Activated naive CD8-positive, alpha-beta T cell (primary cell): ENCODE data around the gene ANXA7.

ENCODE experiments used
- H3K27ac Mint-ChIP-seq: one replicate; pipeline ENCODE4 v1.8.0; 2021; ENCODE audit warnings: mixed read lengths
- H3K27me3 Mint-ChIP-seq: one replicate; pipeline ENCODE4 v1.8.0; 2021; ENCODE audit warnings: mixed read lengths
- H3K36me3 Mint-ChIP-seq: one replicate; pipeline ENCODE4 v1.8.0; 2021; ENCODE audit warnings: mixed read lengths
- H3K4me1 Mint-ChIP-seq: one replicate; pipeline ENCODE4 v1.8.0; 2021; ENCODE audit warnings: low read depth, mixed read lengths
- H3K4me3 Mint-ChIP-seq: one replicate; pipeline ENCODE4 v1.8.0; 2021; ENCODE audit warnings: mild to moderate bottlenecking, mixed read lengths
- H3K9me3 Mint-ChIP-seq: one replicate; pipeline ENCODE4 v1.8.0; 2021; ENCODE audit warnings: low read depth, mixed read lengths

The ANXA7 gene

DNA sequence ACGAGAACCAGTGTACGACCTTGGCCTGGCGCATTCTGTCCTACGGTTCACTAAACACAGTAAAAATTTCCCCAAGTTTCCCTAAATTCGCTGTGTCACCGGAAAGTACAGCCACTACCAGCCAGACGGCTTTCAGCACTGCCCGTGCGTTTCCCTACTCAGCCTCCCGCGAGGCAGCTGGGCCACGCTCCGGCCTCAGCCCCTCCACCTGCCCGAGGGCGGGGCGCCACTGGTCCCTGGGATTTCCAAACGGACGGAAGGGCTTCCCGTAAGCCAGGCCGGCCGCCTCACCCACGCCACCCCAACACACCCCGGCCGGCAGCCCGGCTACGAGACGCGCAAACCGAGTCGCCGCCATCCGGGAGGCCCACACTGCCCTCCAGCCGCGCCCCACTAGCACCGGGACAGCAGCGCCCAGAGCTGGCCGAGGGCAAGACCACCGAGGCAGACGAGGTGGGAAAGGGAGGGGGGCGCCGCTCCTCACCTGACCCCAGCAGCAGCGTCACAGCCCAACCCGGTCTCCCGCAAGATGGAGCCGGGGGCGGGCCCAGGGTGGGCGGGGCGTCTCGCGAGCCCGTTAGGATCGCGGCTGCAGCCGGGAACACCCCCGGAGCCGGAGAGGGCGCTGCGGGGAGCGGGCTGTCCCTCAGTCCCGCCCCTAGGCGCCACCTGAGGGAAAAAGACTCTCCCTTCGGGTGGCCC is at the start of gene ANXA7:
TSS of gene ANXA7 (minus strand) at position 531 of the 702 bp plus-strand sequence. CDS start 13,202 bp downstream, outside the sequence.
- Mint-ChIP-seq H3K36me3 (peaks cover 10% of the 10 kb centered on the region), H3K27ac (peak within 1 kb of the TSS; percentile 96), H3K27me3 (no peaks in the 10 kb centered on the region), H3K9me3 (no peaks in the 10 kb centered on the region), H3K4me3 (peak within 1 kb of the TSS; percentile 97), H3K4me1 (peaks cover 50% of the 10 kb centered on the region)

- no peaks in the 10 kb centered on the region for H3K9me3 Mint-ChIP-seq
- H3K4me3 Mint-ChIP-seq: no peak overlapping the region
- H3K27me3 Mint-ChIP-seq: no peaks in the 10 kb centered on the region
- H3K4me1 Mint-ChIP-seq: no peaks in the 10 kb centered on the region
- peaks cover 16% of the 10 kb centered on the region for H3K36me3 Mint-ChIP-seq
- no peak overlapping the region for H3K27ac Mint-ChIP-seq
These were observed 47.0 kb upstream of the ANXA7 start for GRCh38 chr10:73460897-73461296.

DNA sequence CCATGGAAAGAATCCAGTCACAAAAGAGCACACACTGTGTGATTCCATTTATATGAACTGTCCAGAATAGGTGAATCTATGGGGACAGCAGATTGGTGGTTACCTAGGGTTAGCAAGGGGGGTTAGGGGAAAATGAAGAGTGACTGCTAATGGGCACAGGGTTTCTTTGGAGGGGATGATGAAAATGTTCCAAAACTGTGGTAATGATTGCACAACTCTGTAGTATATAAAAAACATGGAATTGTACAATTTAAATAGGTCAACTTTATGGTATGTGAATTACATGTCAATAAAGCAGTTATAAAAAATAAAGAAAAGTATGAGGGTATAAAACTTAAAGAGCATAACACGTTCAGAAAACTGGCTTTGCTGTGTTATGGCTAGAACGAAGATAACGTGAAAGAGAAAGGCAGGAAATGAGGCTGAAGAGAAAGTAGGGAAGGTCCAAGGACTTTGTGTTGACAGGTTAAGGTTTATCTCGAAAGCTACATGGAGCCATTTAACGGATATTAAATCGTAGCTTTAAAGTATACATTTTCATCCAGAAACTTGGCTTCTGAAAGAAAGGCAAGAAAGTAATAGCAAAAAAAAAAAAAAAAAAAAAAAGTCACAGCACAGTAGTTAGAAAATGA is 45.9 kb upstream of the ANXA7 start:
- Mint-ChIP-seq H3K27me3 (no peaks in the 10 kb centered on the region), H3K9me3 (no peaks in the 10 kb centered on the region), H3K4me1 (no peaks in the 10 kb centered on the region), H3K36me3 (peaks cover 18% of the 10 kb centered on the region), H3K27ac (no peak overlapping the region), H3K4me3 (no peak overlapping the region)

DNA sequence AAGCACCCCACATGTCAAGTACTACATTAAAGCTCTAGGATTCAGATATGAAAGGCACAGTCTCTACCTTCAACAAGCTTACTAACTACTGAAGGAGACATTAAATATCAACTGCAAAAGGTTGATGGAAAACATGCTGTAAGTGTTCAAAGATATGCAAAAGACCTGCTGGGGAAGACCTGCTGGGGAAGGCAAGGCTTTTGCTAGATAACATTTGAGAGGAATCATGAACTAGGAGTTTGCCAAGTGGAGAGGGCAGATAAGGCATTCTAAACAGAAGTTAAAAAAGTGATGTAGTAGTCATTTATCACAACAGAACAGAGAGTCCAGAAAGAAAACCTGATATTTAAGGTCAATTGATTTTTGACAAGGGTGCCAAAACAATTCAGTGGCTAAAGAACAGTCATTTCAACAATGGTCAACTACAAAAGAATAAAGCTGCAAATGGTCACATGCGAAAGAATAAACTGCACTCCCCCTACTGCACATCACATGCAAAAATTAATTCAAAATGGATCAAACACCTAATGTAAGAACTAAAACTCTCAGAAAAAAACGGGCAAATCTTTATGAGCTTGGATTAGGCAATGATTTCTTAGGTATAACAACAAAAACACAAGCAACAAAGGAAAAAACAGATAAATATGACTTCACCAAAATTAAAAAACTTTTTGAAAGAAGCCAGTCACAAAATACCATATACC is 42.5 kb upstream of the ANXA7 start:
- Mint-ChIP-seq H3K4me3 (no peak overlapping the region), H3K4me1 (no peaks in the 10 kb centered on the region), H3K36me3 (peaks cover 15% of the 10 kb centered on the region)

GRCh38 chr10:73449113-73449512 is 35.3 kb upstream of the ANXA7 start:
- Mint-ChIP-seq H3K27ac (no peak overlapping the region), H3K9me3 (no peaks in the 10 kb centered on the region), H3K4me3 (no peak overlapping the region), H3K27me3 (no peaks in the 10 kb centered on the region), H3K36me3 (peaks cover 9% of the 10 kb centered on the region), H3K4me1 (no peaks in the 10 kb centered on the region)

More for the DNA sequence above, 42.5 kb upstream of the ANXA7 start:
- Mint-ChIP-seq H3K9me3 (no peaks in the 10 kb centered on the region), H3K27me3 (no peaks in the 10 kb centered on the region), H3K27ac (peak overlapping the region; percentile 16)

GRCh38 chr10:73448384-73448783 is 34.5 kb upstream of the ANXA7 start:
- H3K4me3 Mint-ChIP-seq: no peak overlapping the region
- H3K4me1 Mint-ChIP-seq: no peaks in the 10 kb centered on the region
- no peak overlapping the region for H3K27ac Mint-ChIP-seq
- H3K9me3 Mint-ChIP-seq: no peaks in the 10 kb centered on the region
- H3K27me3 Mint-ChIP-seq: no peaks in the 10 kb centered on the region
- peaks cover 7% of the 10 kb centered on the region for H3K36me3 Mint-ChIP-seq

- Mint-ChIP-seq H3K4me3 (no peak overlapping the region), H3K36me3 (peaks cover 7% of the 10 kb centered on the region), H3K9me3 (no peaks in the 10 kb centered on the region), H3K27me3 (no peaks in the 10 kb centered on the region), H3K4me1 (no peaks in the 10 kb centered on the region), H3K27ac (no peak overlapping the region)
These were observed 33.1 kb upstream of the ANXA7 start for GRCh38 chr10:73446926-73447325.

GRCh38 chr10:73444457-73444856 is 30.6 kb upstream of the ANXA7 start:
- H3K27me3 Mint-ChIP-seq: no peaks in the 10 kb centered on the region
- H3K9me3 Mint-ChIP-seq: no peaks in the 10 kb centered on the region
- H3K36me3 Mint-ChIP-seq: peaks cover 2% of the 10 kb centered on the region
- H3K4me3 Mint-ChIP-seq: no peak overlapping the region
- H3K27ac Mint-ChIP-seq: no peak overlapping the region
- peaks cover 8% of the 10 kb centered on the region for H3K4me1 Mint-ChIP-seq

- Mint-ChIP-seq H3K27ac (no peak overlapping the region), H3K36me3 (peaks cover 11% of the 10 kb centered on the region), H3K27me3 (no peaks in the 10 kb centered on the region), H3K4me1 (peaks cover 16% of the 10 kb centered on the region), H3K4me3 (no peak overlapping the region), H3K9me3 (no peaks in the 10 kb centered on the region)
These were observed 25.9 kb upstream of the ANXA7 start for GRCh38 chr10:73439605-73440312.

DNA sequence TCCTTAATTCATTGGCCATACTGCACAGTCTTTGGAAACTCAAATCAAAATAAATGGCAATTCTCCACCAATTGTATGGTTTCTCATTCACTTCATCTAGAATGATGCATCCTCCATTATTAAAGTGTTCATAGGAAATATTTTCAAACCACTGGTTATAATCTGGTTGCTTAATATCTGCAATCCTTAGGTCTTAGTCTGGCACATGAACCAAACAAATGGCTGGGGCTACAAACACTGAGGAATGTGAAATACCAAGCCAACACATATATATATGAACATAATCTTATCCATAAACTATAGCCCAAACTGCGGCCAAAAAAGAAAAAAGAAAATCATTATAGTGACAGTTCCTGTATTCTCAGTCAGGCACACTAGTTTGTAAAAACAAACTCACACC is 25.2 kb upstream of the ANXA7 start:
- Mint-ChIP-seq H3K4me1 (peaks cover 17% of the 10 kb centered on the region), H3K27ac (peak overlapping the region; percentile 8), H3K27me3 (no peaks in the 10 kb centered on the region)

GRCh38 chr10:73433538-73433867 is 19.6 kb upstream of the ANXA7 start, which contains the start of gene MSS51:
TSS of gene MSS51 (minus strand) at chr10:73433561. CDS start at chr10:73428284, 5,277 bp downstream.
- Mint-ChIP-seq H3K4me3 (no peak within 1 kb of the TSS), H3K9me3 (no peaks in the 10 kb centered on the region), H3K4me1 (peaks cover 20% of the 10 kb centered on the region), H3K27ac (peak within 1 kb of the TSS; percentile 61), H3K27me3 (no peaks in the 10 kb centered on the region), H3K36me3 (peaks cover 8% of the 10 kb centered on the region)

More for the DNA sequence above, 25.2 kb upstream of the ANXA7 start:
- H3K36me3 Mint-ChIP-seq: peaks cover 8% of the 10 kb centered on the region
- H3K9me3 Mint-ChIP-seq: no peaks in the 10 kb centered on the region
- no peak overlapping the region for H3K4me3 Mint-ChIP-seq

GRCh38 chr10:73432646-73433537 is 19.0 kb upstream of the ANXA7 start:
- Mint-ChIP-seq H3K36me3 (peaks cover 9% of the 10 kb centered on the region), H3K4me1 (peaks cover 20% of the 10 kb centered on the region), H3K9me3 (no peaks in the 10 kb centered on the region), H3K27me3 (no peaks in the 10 kb centered on the region), H3K4me3 (no peak overlapping the region), H3K27ac (peak overlapping the region; percentile 61)

DNA sequence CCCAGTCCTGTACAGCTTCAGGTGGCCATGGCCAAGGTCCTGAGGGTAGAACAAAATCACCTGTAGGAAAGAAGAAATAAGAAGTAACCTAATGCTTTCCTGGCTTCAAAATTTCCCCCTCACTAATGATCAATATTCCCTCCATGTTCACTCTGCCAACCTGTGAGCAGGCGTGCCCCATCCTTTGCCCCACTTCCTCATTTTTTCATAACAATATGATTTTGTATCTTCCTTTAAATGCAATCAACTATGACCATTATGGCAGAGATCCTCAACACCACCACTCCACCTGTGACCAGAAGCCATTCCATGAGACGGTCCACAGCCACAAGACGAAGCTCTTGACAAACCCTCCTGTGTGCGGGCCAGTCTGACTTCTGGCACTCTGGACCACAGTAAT is 12.5 kb upstream of the ANXA7 start:
- Mint-ChIP-seq H3K27me3 (no peaks in the 10 kb centered on the region), H3K9me3 (no peaks in the 10 kb centered on the region), H3K4me1 (peaks cover 6% of the 10 kb centered on the region), H3K36me3 (peaks cover 21% of the 10 kb centered on the region), H3K27ac (no peak overlapping the region), H3K4me3 (no peak overlapping the region)

DNA sequence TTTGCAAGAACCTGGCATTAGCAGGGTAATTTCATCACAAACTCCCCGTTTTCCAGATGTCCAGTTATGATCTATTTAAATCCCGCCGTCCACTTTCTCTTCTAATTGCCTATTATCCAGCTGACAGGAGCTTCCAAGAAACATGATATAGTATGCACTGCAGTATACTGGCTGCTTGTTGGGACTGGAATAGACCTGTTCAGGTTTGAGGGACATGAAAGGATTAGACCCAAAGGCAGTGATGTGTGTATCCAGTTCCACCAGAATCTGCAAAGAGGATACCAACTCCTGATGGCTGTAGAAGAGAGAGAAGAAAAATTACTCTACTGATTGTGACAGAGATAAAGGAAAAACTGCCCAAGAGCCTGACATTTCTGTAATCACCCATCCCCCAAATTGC is 10.6 kb upstream of the ANXA7 start:
- Mint-ChIP-seq H3K4me1 (peaks cover 6% of the 10 kb centered on the region), H3K9me3 (no peaks in the 10 kb centered on the region), H3K27ac (no peak overlapping the region), H3K27me3 (no peaks in the 10 kb centered on the region), H3K36me3 (peaks cover 21% of the 10 kb centered on the region), H3K4me3 (no peak overlapping the region)
